Airway epithelial cell (primary cell): Measurements from ENCODE around the gene THBS4. TPM values are rescaled to one million over a fixed set of nuclear protein-coding genes. Genes with fewer than 3 reads are reported as not detected.

ENCODE experiments used
- total RNA-seq: library from RNA; depleted of rRNA; stranded (reverse); fragments of >200 nt; gene quantifications from 2 replicates; pipeline ENCODE4 v1.2.3, GENCODE V29; 2015

The THBS4 gene
- total RNA-seq: 0.19 and 0.42 TPM in 2 replicates

GRCh38 chr5:80034962-80035821, at the start of gene THBS4:
Gene THBS4 (plus strand): TSS chr5:80035348. CDS start chr5:80035538, 190 bp downstream.

GRCh38 chr5:79990598-79991507, 44.3 kb upstream of the THBS4 start, which contains the start of gene MTX3:
Gene MTX3 (minus strand): TSS chr5:79991262. CDS start chr5:79991238, 24 bp downstream.

Other genes starting within 250 kb of the THBS4 start
- gene MTX3, start 44.1 kb upstream of the THBS4 start, total RNA-seq: 11.3 and 12.0 TPM in 2 replicates
- gene SERINC5, start 220.7 kb downstream of the THBS4 start, total RNA-seq: 23.9 and 26.3 TPM in 2 replicates